Breast epithelium (tissue), 3 donors: ENCODE results near the gene MS4A1.

Experiments used
- CTCF ChIP-seq, 3 donors: fragments of 450-650 bp; IDR thresholded peaks; one replicate each; pipeline ENCODE4 v1.5.1; 2016 to 2017; ENCODE audit warnings: antibody characterized with exemption in 3 of 3, mild to moderate bottlenecking in 3 of 3, moderate library complexity in 3 of 3
- POLR2A ChIP-seq: fragments of 450-650 bp; IDR thresholded peaks from one replicate; pipeline ENCODE4 v1.6.1; 2016; ENCODE audit warnings: antibody characterized with exemption, mild to moderate bottlenecking, moderate library complexity

DNA sequence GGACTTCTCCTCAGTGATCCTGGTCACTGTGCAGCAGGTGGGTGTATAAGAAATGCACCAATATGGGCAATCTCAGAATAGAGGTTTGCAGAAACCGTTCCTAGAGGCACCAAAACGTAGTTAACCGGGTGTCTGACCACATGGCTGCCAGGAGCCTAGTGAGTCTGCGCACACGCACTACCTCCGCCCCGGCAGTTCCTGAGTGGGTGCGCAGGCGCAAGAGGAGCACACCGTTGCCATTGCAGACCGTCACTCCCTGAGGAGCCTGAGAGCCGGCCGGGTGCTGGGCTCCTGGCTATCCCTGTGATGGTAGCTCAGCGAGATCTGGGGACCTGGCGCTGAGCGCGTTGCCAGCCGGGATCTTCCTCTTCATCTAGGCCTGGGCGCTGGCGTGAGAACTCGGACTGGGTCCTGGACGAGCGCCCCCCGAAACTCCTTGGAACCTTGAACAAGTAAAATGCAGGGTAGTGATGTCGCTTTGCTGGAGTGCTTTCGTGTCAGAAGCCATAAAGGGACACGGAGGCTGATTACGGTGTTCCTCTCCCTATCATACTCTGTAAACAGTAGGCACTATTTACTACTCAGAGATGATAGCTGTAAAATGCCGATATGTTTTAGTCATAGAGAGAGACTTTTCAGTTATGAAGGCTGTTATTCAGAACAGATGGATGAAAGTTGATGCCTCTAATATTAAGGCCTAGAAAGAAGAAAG is 59.7 kb downstream of the MS4A1 start, which contains the start of gene MS4A13:
- no peak for TF ChIP-seq CTCF (IDR thresholded peaks at IDR 0.05)
- TF ChIP-seq POLR2A: no peak
